ENCODE data around the gene TRIP13.

GRCh38 chr5:931570-932145 is 39.0 kb downstream of the TRIP13 start:
- no peak for TF ChIP-seq CTCF (tag by site-specific recombination; IDR thresholded peaks at IDR 0.05)
- TF ChIP-seq ZNF138 (tag by site-specific recombination; IDR thresholded peaks at IDR 0.05; ENCODE audit: borderline replicate concordance): no peak
- TF ChIP-seq ZNF585B (tag by site-specific recombination; IDR thresholded peaks at IDR 0.05): no peak

Measured in HEK293 (cell line).